ENCODE data around the gene GRWD1.

The GRWD1 gene

GRCh38 chr19:48428670-48429069 is 17.1 kb upstream of the GRWD1 start:
- DNase-seq = no peak

GRCh38 chr19:48433337-48433736 is 12.4 kb upstream of the GRWD1 start:
- no peak for DNase-seq

- DNase-seq = no peak
Observed at GRCh38 chr19:48436586-48436985, 9.2 kb upstream of the GRWD1 start.

- no peak for DNase-seq
Observed at GRCh38 chr19:48441360-48442050, 4.3 kb upstream of the GRWD1 start.

- no peak for DNase-seq
Observed at GRCh38 chr19:48442116-48443035, 3.4 kb upstream of the GRWD1 start.

- DNase-seq = no peak
Observed at GRCh38 chr19:48443256-48443655, 2.5 kb upstream of the GRWD1 start.

- no peak for DNase-seq
Observed at GRCh38 chr19:48443731-48444128, 2.1 kb upstream of the GRWD1 start.

- no peak for DNase-seq
Observed at GRCh38 chr19:48444129-48444935, 1.5 kb upstream of the GRWD1 start.

- DNase-seq = no peak
Observed at GRCh38 chr19:48444936-48445200, 915 bp upstream of the GRWD1 start.

- peak; percentile 64 for DNase-seq
Observed at GRCh38 chr19:48445256-48445605, 552 bp upstream of the GRWD1 start.

GRCh38 chr19:48446579-48446978 is 796 bp downstream of the GRWD1 start:
- no peak for DNase-seq

- no peak for DNase-seq
Observed at GRCh38 chr19:48448563-48448962, 2.8 kb downstream of the GRWD1 start.

- DNase-seq = no peak
Observed at GRCh38 chr19:48450441-48450840, 4.7 kb downstream of the GRWD1 start.

GRCh38 chr19:48450863-48451262 is 5.1 kb downstream of the GRWD1 start:
- no peak for DNase-seq

- no peak for DNase-seq
Observed at GRCh38 chr19:48451624-48452023, 5.8 kb downstream of the GRWD1 start.

- DNase-seq = no peak
Observed at GRCh38 chr19:48452289-48453190, 6.8 kb downstream of the GRWD1 start.

- DNase-seq = no peak
Observed at GRCh38 chr19:48454150-48454730, 8.5 kb downstream of the GRWD1 start.

- no peak for DNase-seq
Observed at GRCh38 chr19:48455171-48455907, 9.6 kb downstream of the GRWD1 start, which contains the start of gene KCNJ14. KCNJ14 (plus strand) TSS chr19:48455574; CDS start chr19:48461725, 6,151 bp downstream.

GRCh38 chr19:48455908-48456562 is 10.3 kb downstream of the GRWD1 start:
- no peak for DNase-seq

- no peak for DNase-seq
Observed at GRCh38 chr19:48456864-48457263, 11.1 kb downstream of the GRWD1 start.

- no peak for DNase-seq
Observed at GRCh38 chr19:48458016-48458415, 12.2 kb downstream of the GRWD1 start.
